Measurements from ENCODE around the gene INPP4A. TPM values are rescaled to one million over a fixed set of nuclear protein-coding genes. Genes with fewer than 3 reads are reported as not detected.

Gene INPP4A
- total and polyA plus RNA-seq, 2 of the 13 experiments (the other 11 are each of a cell fraction or from before 2014, with no cell fraction given) = 10.1 to 10.9 TPM

- Histone ChIP-seq H3K4me1 (ENCODE audit: insufficient read depth, low read length) (peaks cover 19% of the 10 kb centered on the region), H3K79me2 (ENCODE audit: insufficient read depth, low read length) (no peaks in the 10 kb centered on the region), H3K4me2 (ENCODE audit: low read depth, low read length) (no peak overlapping the region), H3K9me3 (ENCODE audit: low read length) (no peaks in the 10 kb centered on the region), H3K36me3 (replicated peaks in 1 of 2; ENCODE audit: control insufficient read depth in 1 of 2, insufficient read depth in 2 of 2, low read length in 2 of 2) (peaks cover 3 to 6% of the 10 kb centered on the region in 2 experiments; a peak in 3 of 5 replicates), H3K27ac (ENCODE audit: extremely low read length, insufficient read depth, low read length) (no peak overlapping the region), H3K4me3 (replicated peaks in 1 of 3; ENCODE audit: insufficient read depth in 1 of 3, low read depth in 2 of 3, low read length in 3 of 3) (no peak overlapping the region), H2AFZ (ENCODE audit: low read length) (no peak overlapping the region), H3K27me3 (ENCODE audit: control insufficient read depth in 1 of 2, insufficient read depth in 2 of 2, low read length in 2 of 2) (no peaks in the 10 kb centered on the region), H3K9ac (ENCODE audit: insufficient read depth, low read depth, low read length) (no peak overlapping the region), H4K20me1 (ENCODE audit: insufficient read depth, low read length) (no peaks in the 10 kb centered on the region)
- ChIA-PET CTCF (ENCODE audit: low intra/inter-chr PET ratio, low total read pairs) (no interaction called here), POLR2A (interaction anchor here (1.0 kb wide), 1 partner anchor 24 kb away, joined by 3 read pairs; no protein-coding TSS in a partner anchor)
- FAIRE-seq (no peak), ATAC-seq (no peak), DNase-seq (ENCODE audit: low spot score) (no peak)
- no TSS peak for BruUV-seq (replicated peaks)
- WGBS (ENCODE audit: low lambda C conversion rate) = 98% methylated on average over 10 of the region's 10 CpGs
- intact Hi-C loops (cut with micrococcal nuclease; ENCODE audit: unreplicated experiment) (loop anchor here (2.0 kb wide), 1 partner anchor 15 kb away; no protein-coding TSS in a partner anchor), in situ Hi-C loops (cut with HindIII; ENCODE audit: extremely low pct_ligation_motif_present, low pct_unique_long_range_greater_than_20kb) (no loop called here)
- no peak for TF ChIP-seq ZNF225 (CRISPR knock-in tag; IDR thresholded peaks at IDR 0.05)
- TF ChIP-seq SATB2 (CRISPR knock-in tag; IDR thresholded peaks at IDR 0.05) = no peak
- no peak for TF ChIP-seq NAIF1 (CRISPR knock-in tag; IDR thresholded peaks at IDR 0.05; ENCODE audit: borderline replicate concordance)
- TF ChIP-seq, protein P1, sequence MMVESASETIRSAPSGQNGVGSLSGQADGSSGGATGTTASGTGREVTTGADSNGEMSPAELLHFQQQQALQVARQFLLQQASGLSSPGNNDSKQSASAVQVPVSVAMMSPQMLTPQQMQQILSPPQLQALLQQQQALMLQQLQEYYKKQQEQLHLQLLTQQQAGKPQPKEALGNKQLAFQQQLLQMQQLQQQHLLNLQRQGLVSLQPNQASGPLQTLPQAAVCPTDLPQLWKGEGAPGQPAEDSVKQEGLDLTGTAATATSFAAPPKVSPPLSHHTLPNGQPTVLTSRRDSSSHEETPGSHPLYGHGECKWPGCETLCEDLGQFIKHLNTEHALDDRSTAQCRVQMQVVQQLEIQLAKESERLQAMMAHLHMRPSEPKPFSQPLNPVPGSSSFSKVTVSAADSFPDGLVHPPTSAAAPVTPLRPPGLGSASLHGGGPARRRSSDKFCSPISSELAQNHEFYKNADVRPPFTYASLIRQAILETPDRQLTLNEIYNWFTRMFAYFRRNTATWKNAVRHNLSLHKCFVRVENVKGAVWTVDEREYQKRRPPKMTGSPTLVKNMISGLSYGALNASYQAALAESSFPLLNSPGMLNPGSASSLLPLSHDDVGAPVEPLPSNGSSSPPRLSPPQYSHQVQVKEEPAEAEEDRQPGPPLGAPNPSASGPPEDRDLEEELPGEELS (CRISPR knock-in tag; IDR thresholded peaks at IDR 0.05) = no peak
- no peak for TF ChIP-seq ZNF749 (CRISPR knock-in tag; IDR thresholded peaks at IDR 0.05; ENCODE audit: borderline replicate concordance)
- TF ChIP-seq HES4 (CRISPR knock-in tag; IDR thresholded peaks at IDR 0.05; ENCODE audit: borderline replicate concordance) = no peak
- TF ChIP-seq ZSCAN5A (CRISPR knock-in tag; IDR thresholded peaks at IDR 0.05; ENCODE audit: borderline replicate concordance) = no peak
- TF ChIP-seq ZNF354B (CRISPR knock-in tag; IDR thresholded peaks at IDR 0.05) = no peak
- no peak for TF ChIP-seq TMF1 (CRISPR knock-in tag; IDR thresholded peaks at IDR 0.05; ENCODE audit: low read depth)
- TF ChIP-seq, protein P2, sequence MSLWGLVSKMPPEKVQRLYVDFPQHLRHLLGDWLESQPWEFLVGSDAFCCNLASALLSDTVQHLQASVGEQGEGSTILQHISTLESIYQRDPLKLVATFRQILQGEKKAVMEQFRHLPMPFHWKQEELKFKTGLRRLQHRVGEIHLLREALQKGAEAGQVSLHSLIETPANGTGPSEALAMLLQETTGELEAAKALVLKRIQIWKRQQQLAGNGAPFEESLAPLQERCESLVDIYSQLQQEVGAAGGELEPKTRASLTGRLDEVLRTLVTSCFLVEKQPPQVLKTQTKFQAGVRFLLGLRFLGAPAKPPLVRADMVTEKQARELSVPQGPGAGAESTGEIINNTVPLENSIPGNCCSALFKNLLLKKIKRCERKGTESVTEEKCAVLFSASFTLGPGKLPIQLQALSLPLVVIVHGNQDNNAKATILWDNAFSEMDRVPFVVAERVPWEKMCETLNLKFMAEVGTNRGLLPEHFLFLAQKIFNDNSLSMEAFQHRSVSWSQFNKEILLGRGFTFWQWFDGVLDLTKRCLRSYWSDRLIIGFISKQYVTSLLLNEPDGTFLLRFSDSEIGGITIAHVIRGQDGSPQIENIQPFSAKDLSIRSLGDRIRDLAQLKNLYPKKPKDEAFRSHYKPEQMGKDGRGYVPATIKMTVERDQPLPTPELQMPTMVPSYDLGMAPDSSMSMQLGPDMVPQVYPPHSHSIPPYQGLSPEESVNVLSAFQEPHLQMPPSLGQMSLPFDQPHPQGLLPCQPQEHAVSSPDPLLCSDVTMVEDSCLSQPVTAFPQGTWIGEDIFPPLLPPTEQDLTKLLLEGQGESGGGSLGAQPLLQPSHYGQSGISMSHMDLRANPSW (CRISPR knock-in tag; IDR thresholded peaks at IDR 0.05; ENCODE audit: borderline replicate concordance) = no peak
- no peak for TF ChIP-seq THYN1 (CRISPR knock-in tag; IDR thresholded peaks at IDR 0.05; ENCODE audit: borderline replicate concordance, low read depth)
- no peak for TF ChIP-seq BCLAF1 (IDR thresholded peaks at IDR 0.05)
- TF ChIP-seq SNAI1 (CRISPR knock-in tag; IDR thresholded peaks at IDR 0.05; ENCODE audit: borderline replicate concordance) = no peak
Measured at GRCh38 chr2:98585386-98585785, 140.7 kb downstream of the INPP4A start.
